SK-N-SH treated with all-trans-retinoic acid at 6 μM for 48 hours (cell line): ENCODE measurements around the gene FAM83E.

Experiments
- ARNTL ChIP-seq: fragments of 450-650 bp; formaldehyde crosslinking; IDR thresholded peaks from 2 replicates; pipeline ENCODE4 v1.5.0; 2020; ENCODE audit warnings: low read depth, mild to moderate bottlenecking, moderate library complexity, borderline replicate concordance
- CREB5 ChIP-seq: fragments of 250-450 bp; sonication (Bioruptor Pico); IDR thresholded peaks from 2 replicates; pipeline ENCODE4 v1.5.1; 2020; ENCODE audit warnings: low read depth, mild to moderate bottlenecking, moderate library complexity
- CSDC2 ChIP-seq: fragments of 250-450 bp; sonication (Bioruptor Pico); IDR thresholded peaks from 2 replicates; pipeline ENCODE4 v1.5.0; 2020; ENCODE audit warnings: mild to moderate bottlenecking, moderate library complexity
- PATZ1 ChIP-seq: fragments of 250-450 bp; sonication (Bioruptor Pico); IDR thresholded peaks from 2 replicates; pipeline ENCODE4 v1.8.0; 2020; ENCODE audit warnings: mild to moderate bottlenecking, moderate library complexity, borderline replicate concordance
- TCF4 ChIP-seq: fragments of 250-450 bp; sonication (Bioruptor Pico); IDR thresholded peaks from 2 replicates; pipeline ENCODE4 v1.8.0; 2021; ENCODE audit warnings: mild to moderate bottlenecking, moderate library complexity, borderline replicate concordance
- ZFP30 ChIP-seq: fragments of 450-650 bp; formaldehyde crosslinking; IDR thresholded peaks from 2 replicates; pipeline ENCODE4 v1.5.0; 2022; ENCODE audit warnings: mild to moderate bottlenecking, moderate library complexity
- ZNF565 ChIP-seq: fragments of 450-650 bp; formaldehyde crosslinking; conservative IDR thresholded peaks from 2 replicates; pipeline ENCODE4 v1.5.0; 2020; ENCODE audit warnings: low read depth, mild to moderate bottlenecking, moderate library complexity
- ZNF70 ChIP-seq: fragments of 450-650 bp; formaldehyde crosslinking; IDR thresholded peaks from 2 replicates; pipeline ENCODE4 v1.5.0; 2020; ENCODE audit warnings: mild to moderate bottlenecking, moderate library complexity
- ZNF8 ChIP-seq: fragments of 450-650 bp; formaldehyde crosslinking; IDR thresholded peaks from 2 replicates; pipeline ENCODE4 v1.5.0; 2020; ENCODE audit warnings: mild to moderate bottlenecking, moderate library complexity

- TF ChIP-seq CSDC2 (CRISPR knock-in tag) (no peak), CREB5 (CRISPR knock-in tag) (no peak), ZFP30 (no peak), ZNF8 (no peak), TCF4 (CRISPR knock-in tag) (no peak), ZNF565 (CRISPR knock-in tag) (no peak), ZNF70 (CRISPR knock-in tag) (no peak), ARNTL (CRISPR knock-in tag) (no peak), PATZ1 (CRISPR knock-in tag) (no peak)
These were observed 9.3 kb upstream of the FAM83E start for GRCh38 chr19:48624067-48624594.
